OCI-LY7 (cell line): Measurements from ENCODE around the gene RNF186.

ENCODE experiments used
- CTCF ChIP-seq: fragments of 200-600 bp; sonication (generic); conservative IDR thresholded peaks from 2 replicates; pipeline ENCODE4 v1.5.1; 2014; ENCODE audit warnings: mild to moderate bottlenecking, antibody characterized with exemption, low read length, moderate library complexity, mixed read lengths
- EZH2phosphoT487 ChIP-seq: fragments of 200-600 bp; sonication (generic); IDR thresholded peaks from 2 replicates; pipeline ENCODE4 v1.6.1; 2018; ENCODE audit warnings: low read depth, borderline replicate concordance, mild to moderate bottlenecking, mixed run types, antibody characterized with exemption, low read length, moderate library complexity, mixed read lengths

GRCh38 chr1:19765623-19766022 is 49.5 kb downstream of the RNF186 start:
- TF ChIP-seq CTCF, result no peak
- no peak for TF ChIP-seq EZH2phosphoT487
